Kidney epithelial cell (primary cell): ENCODE results near the gene THOC5. TPM values are rescaled to one million over a fixed set of nuclear protein-coding genes. Genes with fewer than 3 reads are reported as not detected.
"Not testable (repeated sequence)": the region's sequence is repeated elsewhere in the genome, so short reads cannot be mapped to it uniquely, and the experiment has no call there.

ENCODE experiments used
- DNase-seq: peaks from one replicate; pipeline ENCODE4 v3.0.0-alpha.2; 2010; ENCODE audit warnings: low read depth
- H3K27me3 ChIP-seq: 2 replicates; pipeline ENCODE4 v1.6.0; 2011; ENCODE audit warnings: low read length; ENCODE audit not compliant: control insufficient read depth, insufficient read depth
- H3K36me3 ChIP-seq: 2 replicates; pipeline ENCODE4 v1.5.1; 2011; ENCODE audit warnings: low read length; ENCODE audit not compliant: control insufficient read depth, insufficient read depth
- H3K4me3 ChIP-seq: 2 replicates; pipeline ENCODE4 v1.5.1; 2011; ENCODE audit warnings: low read depth, mild to moderate bottlenecking, control low read depth, low read length
- CTCF ChIP-seq: IDR thresholded peaks from 2 replicates; pipeline ENCODE4 v1.5.1; 2011; ENCODE audit warnings: mild to moderate bottlenecking, moderate library complexity, low read length, control low read depth, inconsistent platforms; ENCODE audit not compliant: insufficient read depth, poor library complexity, severe bottlenecking
- total RNA-seq: library from RNA; depleted of rRNA; stranded (reverse); fragments of >200 nt; gene quantifications from 2 replicates; pipeline ENCODE4 v1.2.3, GENCODE V29; 2015

Gene THOC5
- total RNA-seq, 1 donor from 2014 or later = 51.6 TPM

- no peaks in the 10 kb centered on the region for H3K27me3 ChIP-seq
- TF ChIP-seq CTCF = no peak
- no peak overlapping the region for H3K4me3 ChIP-seq
- DNase-seq = peak; percentile 50
- H3K36me3 ChIP-seq = no peaks in the 10 kb centered on the region
Measured at GRCh38 chr22:29587938-29588699, 34.6 kb upstream of the THOC5 start.

- not testable (repeated sequence) for H3K4me3 ChIP-seq, DNase-seq, H3K27me3 ChIP-seq, H3K36me3 ChIP-seq
Measured at GRCh38 chr22:29586193-29586705, 32.7 kb upstream of the THOC5 start.

- Histone ChIP-seq H3K27me3 (no peaks in the 10 kb centered on the region), H3K4me3 (no peak overlapping the region), H3K36me3 (no peaks in the 10 kb centered on the region)
- no peak for TF ChIP-seq CTCF
- DNase-seq = no peak
Measured at GRCh38 chr22:29584975-29585374, 31.4 kb upstream of the THOC5 start.

- no peaks in the 10 kb centered on the region for H3K36me3 ChIP-seq
- no peak for TF ChIP-seq CTCF
- no peaks in the 10 kb centered on the region for H3K27me3 ChIP-seq
- DNase-seq = no peak
- no peak overlapping the region for H3K4me3 ChIP-seq
Measured at GRCh38 chr22:29581799-29582198, 28.2 kb upstream of the THOC5 start.

GRCh38 chr22:29580200-29580810, 26.7 kb upstream of the THOC5 start:
- Histone ChIP-seq H3K36me3 (no peaks in the 10 kb centered on the region), H3K4me3 (peak overlapping the region; percentile 61), H3K27me3 (no peaks in the 10 kb centered on the region)
- TF ChIP-seq CTCF = no peak
- DNase-seq = no peak

GRCh38 chr22:29578462-29579200, 25.1 kb upstream of the THOC5 start:
- no peak for TF ChIP-seq CTCF
- no peak overlapping the region for H3K4me3 ChIP-seq
- no peak for DNase-seq
- no peaks in the 10 kb centered on the region for H3K36me3 ChIP-seq
- H3K27me3 ChIP-seq = no peaks in the 10 kb centered on the region
